Neural cell (in vitro differentiated cells): ENCODE measurements around the gene ZNRF1. TPM values are rescaled to one million over a fixed set of nuclear protein-coding genes. Genes with fewer than 3 reads are reported as not detected.

Experiments
- H2AFZ ChIP-seq: fragments of 200-600, 300-800 bp; sonication (generic), shearing (Covaris generic); 2 replicates; pipeline ENCODE4 v1.6.0; 2014; ENCODE audit warnings: low read depth, mild to moderate bottlenecking, antibody characterized with exemption, low read length, moderate library complexity
- H3F3A ChIP-seq: fragments of 200-600 bp; shearing (Covaris generic); 2 replicates; pipeline ENCODE4 v1.6.1; 2016; ENCODE audit warnings: mild to moderate bottlenecking, moderate library complexity, mixed read lengths, antibody characterized with exemption, low read length; ENCODE audit not compliant: insufficient read depth, poor library complexity, severe bottlenecking
- H3K27ac ChIP-seq: fragments of 200-600, 300-800 bp; sonication (generic), shearing (Covaris generic); 2 replicates; pipeline ENCODE4 v1.5.1; 2014; ENCODE audit warnings: mild to moderate bottlenecking, low read length, moderate library complexity
- H3K27me3 ChIP-seq: fragments of 300-800, 200-600 bp; sonication (generic), shearing (Covaris generic); 2 replicates; pipeline ENCODE4 v1.6.0; 2014; ENCODE audit warnings: mild to moderate bottlenecking, low read depth, low read length, moderate library complexity; ENCODE audit not compliant: insufficient read depth
- H3K36me3 ChIP-seq: fragments of 300-800, 200-600 bp; sonication (generic), shearing (Covaris generic); 2 replicates; pipeline ENCODE4 v1.5.1; 2014; ENCODE audit warnings: mild to moderate bottlenecking, antibody characterized with exemption, low read length, moderate library complexity; ENCODE audit not compliant: insufficient read depth
- H3K4me2 ChIP-seq: fragments of 300-800, 200-600 bp; sonication (generic), shearing (Covaris generic); 2 replicates; pipeline ENCODE4 v1.6.0; 2014; ENCODE audit warnings: mild to moderate bottlenecking, low read length
- H3K4me3 ChIP-seq: fragments of 300-800, 200-600 bp; sonication (generic), shearing (Covaris generic); 2 replicates; pipeline ENCODE4 v1.5.1; 2014; ENCODE audit warnings: mild to moderate bottlenecking, low read length, moderate library complexity
- H3K79me2 ChIP-seq: fragments of 200-600 bp; shearing (Covaris generic); replicated peaks from 2 replicates; pipeline ENCODE4 v1.6.0; 2014; ENCODE audit warnings: mild to moderate bottlenecking, low read length, moderate library complexity; ENCODE audit not compliant: insufficient read depth
- H3K9ac ChIP-seq: fragments of 300-800, 200-600 bp; sonication (generic), shearing (Covaris generic); 2 replicates; pipeline ENCODE4 v1.6.1; 2016; ENCODE audit warnings: mild to moderate bottlenecking, low read length, mixed read lengths
- H3K9me2 ChIP-seq: fragments of 200-600 bp; shearing (Covaris generic); 2 replicates; pipeline ENCODE4 v1.6.1; 2016; ENCODE audit warnings: mild to moderate bottlenecking, low read length, mixed read lengths; ENCODE audit not compliant: insufficient read depth
- H3K9me3 ChIP-seq: fragments of 200-600, 300-800 bp; sonication (generic), shearing (Covaris generic); 2 replicates; pipeline ENCODE4 v1.6.1; 2016; ENCODE audit warnings: mild to moderate bottlenecking, mixed run types, low read length, moderate library complexity, mixed read lengths
- H4K20me1 ChIP-seq: fragments of 200-600 bp; shearing (Covaris generic); 2 replicates; pipeline ENCODE4 v1.6.1; 2016; ENCODE audit warnings: mild to moderate bottlenecking, mixed run types; ENCODE audit not compliant: insufficient read depth
- CTCF ChIP-seq: fragments of 450-650 bp; IDR thresholded peaks from 2 replicates; pipeline ENCODE4 v1.5.1; 2014; ENCODE audit warnings: antibody characterized with exemption, mild to moderate bottlenecking, moderate library complexity; ENCODE audit not compliant: poor library complexity, severe bottlenecking
- EP300 ChIP-seq: fragments of 450-650 bp; conservative IDR thresholded peaks from 2 replicates; pipeline ENCODE4 v1.6.1; 2014; ENCODE audit warnings: antibody characterized with exemption, mild to moderate bottlenecking, moderate library complexity; ENCODE audit not compliant: poor library complexity, severe bottlenecking
- EZH2 ChIP-seq: fragments of 200-600, 300-800 bp; shearing (Covaris generic), sonication (generic); IDR thresholded peaks from 2 replicates; pipeline ENCODE4 v1.6.1; 2014; ENCODE audit warnings: antibody characterized with exemption, low read length, borderline replicate concordance, mild to moderate bottlenecking; ENCODE audit not compliant: insufficient read depth, poor library complexity, severe bottlenecking
- MXI1 ChIP-seq: fragments of 450-650 bp; conservative IDR thresholded peaks from 2 replicates; pipeline ENCODE4 v1.6.1; 2014; ENCODE audit warnings: antibody characterized with exemption, mild to moderate bottlenecking; ENCODE audit not compliant: poor library complexity, severe bottlenecking
- POLR2AphosphoS5 ChIP-seq: IDR thresholded peaks from 2 replicates; pipeline ENCODE4 v1.6.1; 2012
- RAD21 ChIP-seq: fragments of 450-650 bp; conservative IDR thresholded peaks from 2 replicates; pipeline ENCODE4 v1.6.1; 2014; ENCODE audit warnings: antibody characterized with exemption, mild to moderate bottlenecking, moderate library complexity
- REST ChIP-seq: IDR thresholded peaks from 2 replicates; pipeline ENCODE4 v1.6.1; 2012; ENCODE audit warnings: borderline replicate concordance
- SMC3 ChIP-seq: fragments of 450-650 bp; conservative IDR thresholded peaks from 2 replicates; pipeline ENCODE4 v1.6.1; 2014; ENCODE audit warnings: antibody characterized with exemption, mild to moderate bottlenecking, moderate library complexity; ENCODE audit not compliant: poor library complexity
- TAF1 ChIP-seq: IDR thresholded peaks from 2 replicates; pipeline ENCODE4 v1.6.1; 2012; ENCODE audit warnings: low read depth
- polyA plus RNA-seq: library from polyadenylated mRNA; depleted of rRNA; stranded (reverse); fragments of >200 nt; gene quantifications from 2 replicates; pipeline ENCODE4 v1.2.3, GENCODE V29; 2014

Gene ZNRF1
- polyA plus RNA-seq, 1 donor from 2014 or later = 31.6 TPM

- H3K4me2 ChIP-seq = no peak overlapping the region
- no peak overlapping the region for H3K4me3 ChIP-seq
- H3K27ac ChIP-seq = no peak overlapping the region
- H3K27me3 ChIP-seq = no peaks in the 10 kb centered on the region
- peaks cover 9% of the 10 kb centered on the region for H3K79me2 ChIP-seq
- no peaks in the 10 kb centered on the region for H3F3A ChIP-seq
- no peaks in the 10 kb centered on the region for H3K9me2 ChIP-seq
- H4K20me1 ChIP-seq = no peaks in the 10 kb centered on the region
- H2AFZ ChIP-seq = no peak overlapping the region
- no peaks in the 10 kb centered on the region for H3K36me3 ChIP-seq
- no peak overlapping the region for H3K9ac ChIP-seq
- no peaks in the 10 kb centered on the region for H3K9me3 ChIP-seq
- TF ChIP-seq EZH2 = no peak
- TF ChIP-seq TAF1 = no peak
- TF ChIP-seq POLR2AphosphoS5 = no peak
- TF ChIP-seq SMC3 = no peak
- TF ChIP-seq CTCF = no peak
- TF ChIP-seq EP300 = no peak
- TF ChIP-seq REST = no peak
- TF ChIP-seq RAD21 = no peak
These were observed 96.4 kb downstream of the ZNRF1 start for GRCh38 chr16:75095204-75095621.

- H3K4me3 ChIP-seq = no peak overlapping the region
- no peaks in the 10 kb centered on the region for H3K27me3 ChIP-seq
- no peak overlapping the region for H3K4me2 ChIP-seq
- H3K79me2 ChIP-seq = peaks cover 3% of the 10 kb centered on the region
- no peak overlapping the region for H3K27ac ChIP-seq
- H3K9me2 ChIP-seq = no peaks in the 10 kb centered on the region
- TF ChIP-seq POLR2AphosphoS5 = no peak
- no peak for TF ChIP-seq EP300
- no peak for TF ChIP-seq EZH2
- TF ChIP-seq RAD21 = no peak
- TF ChIP-seq REST = no peak
- no peak for TF ChIP-seq MXI1
- no peak for TF ChIP-seq SMC3
- no peak for TF ChIP-seq CTCF
- TF ChIP-seq TAF1 = no peak
- no peaks in the 10 kb centered on the region for H3K9me3 ChIP-seq
- H4K20me1 ChIP-seq = no peaks in the 10 kb centered on the region
- no peaks in the 10 kb centered on the region for H3F3A ChIP-seq
- no peak overlapping the region for H2AFZ ChIP-seq
- H3K36me3 ChIP-seq = no peaks in the 10 kb centered on the region
- H3K9ac ChIP-seq = no peak overlapping the region
These were observed 97.8 kb downstream of the ZNRF1 start for GRCh38 chr16:75096656-75097055.
